Measurements from ENCODE around the gene VIPR1.

The VIPR1 gene

DNA sequence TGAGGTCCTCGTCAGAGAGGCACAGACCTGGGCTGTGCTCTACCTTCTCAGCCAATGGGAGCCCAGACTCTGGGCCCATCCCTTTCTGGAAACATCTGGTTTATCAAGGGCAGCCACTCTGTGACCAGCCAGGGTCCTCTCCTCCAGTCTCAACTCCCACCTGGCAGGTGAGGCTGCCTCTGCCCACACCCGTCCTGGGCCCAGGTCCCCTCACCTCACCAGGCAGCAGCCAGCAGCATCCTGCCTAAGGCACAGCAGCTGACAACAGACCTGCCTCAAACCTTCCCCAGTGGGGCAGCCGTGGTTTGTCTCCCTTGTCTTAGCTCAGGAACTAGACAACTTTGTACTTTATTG, 8.7 kb upstream of the VIPR1 start:
- no peak for DNase-seq (ENCODE audit: low read depth in 2 of 2, low spot score in 1 of 2)

DNA sequence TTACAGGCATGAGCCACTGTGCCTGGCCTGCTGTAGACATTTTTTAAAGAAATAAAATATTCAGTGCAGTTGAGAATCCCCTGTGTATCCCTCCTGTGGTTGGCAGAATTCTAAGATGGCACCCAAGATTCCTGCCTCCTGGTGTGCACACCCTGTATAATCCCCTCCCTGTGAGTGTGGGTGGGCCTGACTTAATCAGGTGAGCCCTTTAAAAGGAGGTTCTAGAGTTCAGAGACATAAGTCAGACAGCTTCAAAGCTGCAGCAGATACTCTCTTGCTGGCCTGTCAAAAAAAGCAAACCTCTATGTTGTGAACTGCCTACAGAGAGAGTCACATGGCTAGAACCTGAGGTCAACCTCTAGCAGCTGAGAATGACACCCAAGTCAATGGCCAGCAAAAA, 7.0 kb upstream of the VIPR1 start:
- DNase-seq (ENCODE audit: low read depth in 2 of 2, low spot score in 1 of 2), result no peak

DNA sequence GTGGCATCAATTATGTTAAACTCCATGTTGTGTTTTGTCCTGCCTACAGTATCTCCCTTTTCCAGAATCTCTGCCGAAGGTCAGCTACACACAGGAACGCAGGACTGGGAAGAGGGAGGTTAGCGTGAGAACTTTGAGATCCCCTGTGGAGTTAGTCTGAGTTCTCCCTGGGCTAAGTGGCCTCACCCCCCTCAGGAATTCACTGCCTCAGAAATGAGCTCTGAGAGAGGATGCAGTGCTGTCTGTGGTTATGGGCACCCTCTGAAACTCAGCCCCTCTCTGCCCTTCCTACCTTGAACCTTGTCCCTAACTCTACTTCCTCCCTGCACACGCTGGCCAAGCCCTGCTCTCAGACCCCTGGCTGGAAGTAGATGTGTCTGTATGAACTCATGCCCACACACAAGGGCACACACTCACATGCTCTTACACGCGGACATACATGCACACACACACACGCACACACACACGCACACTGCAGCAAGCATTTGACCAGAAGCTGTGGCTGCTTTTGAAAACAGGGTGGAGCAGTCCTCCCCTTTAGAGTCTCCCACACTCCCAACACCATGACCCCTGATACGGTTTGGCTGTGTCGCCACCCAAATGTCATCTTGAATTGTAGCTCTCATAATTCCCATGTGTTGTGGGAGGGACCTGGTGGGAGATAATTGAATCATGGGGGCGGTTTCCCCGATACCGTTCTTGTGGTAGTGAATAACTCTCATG, 5.3 kb upstream of the VIPR1 start:
- DNase-seq (ENCODE audit: low read depth in 2 of 2, low spot score in 1 of 2), result no peak

DNA sequence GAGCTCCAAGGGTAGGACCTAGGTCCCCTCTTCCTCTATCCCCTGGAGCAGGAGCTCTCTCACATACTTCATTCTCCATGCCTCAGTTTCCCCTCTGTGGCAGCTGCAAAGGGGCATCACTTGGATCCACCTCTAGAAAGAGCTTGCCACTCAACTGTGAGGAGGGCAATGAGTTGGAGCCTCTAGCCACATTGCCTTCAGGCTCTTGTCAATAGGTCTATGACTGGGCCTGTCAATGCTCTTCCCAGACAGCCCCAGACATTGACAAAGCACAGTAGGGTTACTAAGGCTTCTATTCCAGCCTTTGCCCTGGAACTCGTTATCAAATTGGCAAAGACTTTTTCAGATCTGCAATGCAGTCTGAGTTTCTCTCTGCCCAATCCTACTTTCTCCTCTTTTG, 4.4 kb upstream of the VIPR1 start:
- no peak for DNase-seq (ENCODE audit: low read depth in 2 of 2, low spot score in 1 of 2)

DNA sequence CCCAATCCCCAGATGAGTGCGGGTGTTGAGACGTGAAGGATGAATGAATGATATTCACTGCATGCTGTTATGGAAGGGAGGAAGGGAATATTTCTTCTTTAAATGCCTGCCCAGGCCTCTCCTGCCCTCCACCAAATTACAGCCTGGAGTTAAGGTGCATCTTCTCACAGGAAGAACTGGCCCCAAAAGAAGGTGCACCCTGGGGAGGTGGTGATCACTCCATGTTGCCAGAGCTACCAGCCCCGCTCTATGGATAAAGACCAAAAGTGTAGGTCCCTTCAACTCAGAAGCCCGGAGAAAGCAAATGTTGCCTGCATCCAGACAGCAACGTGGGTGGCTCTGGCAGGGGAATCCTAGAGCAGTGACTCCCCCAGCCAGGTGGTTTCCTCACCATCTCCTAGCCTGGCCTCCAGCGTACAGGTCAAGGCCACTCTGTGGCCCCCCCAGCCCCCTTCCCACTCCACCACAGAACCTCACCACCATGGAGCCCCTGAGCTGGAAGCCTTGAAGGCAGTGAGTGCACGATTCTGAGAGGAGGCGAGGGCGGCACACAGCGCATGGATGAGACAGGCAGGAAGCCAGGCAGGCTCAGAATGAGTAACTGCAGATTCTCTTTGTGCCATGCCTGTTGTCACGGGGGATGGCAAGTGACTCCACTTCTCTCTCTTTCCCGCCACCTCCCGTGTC, 3.5 kb upstream of the VIPR1 start:
- DNase-seq (ENCODE audit: low read depth in 2 of 2, low spot score in 1 of 2), result no peak

DNA sequence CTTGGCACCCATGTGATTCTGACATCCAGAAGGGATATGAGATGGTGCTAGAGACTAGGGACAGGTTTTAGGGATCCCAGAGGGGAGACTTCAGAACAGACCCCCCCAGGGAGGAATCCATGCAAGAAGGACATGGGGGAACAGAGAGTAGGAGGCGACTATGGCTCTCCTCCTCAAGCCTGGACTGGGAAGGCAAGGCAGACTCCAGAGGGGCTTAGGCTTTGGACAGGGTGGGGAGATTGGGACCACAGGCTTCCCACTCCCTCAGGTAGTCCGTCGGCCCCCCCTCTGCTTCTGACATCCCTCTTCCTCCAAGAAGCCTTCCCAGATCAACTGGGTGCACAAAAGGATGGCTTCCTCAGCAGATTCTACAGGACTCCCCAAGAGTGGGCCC, 3.0 kb upstream of the VIPR1 start:
- no peak for DNase-seq (ENCODE audit: low read depth in 2 of 2, low spot score in 1 of 2)

DNA sequence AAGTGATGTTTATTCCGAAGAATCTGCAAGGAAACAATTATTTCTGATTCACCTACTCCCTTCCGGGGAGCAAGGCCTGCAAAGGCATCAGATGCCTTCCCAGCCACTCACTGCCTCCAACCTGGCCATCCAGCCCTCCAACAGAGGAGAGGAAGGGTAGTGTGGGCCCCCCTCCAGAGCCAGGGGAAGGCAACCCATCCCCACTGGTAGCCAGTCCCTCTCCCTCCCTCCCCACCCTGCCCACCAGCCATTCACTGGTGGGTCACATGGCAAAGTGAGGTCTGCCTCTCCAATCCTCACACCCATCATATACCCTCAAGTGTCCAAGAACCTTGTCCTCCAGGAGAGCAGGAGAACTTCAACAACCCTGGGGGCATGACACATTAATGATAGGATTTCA, 2.4 kb upstream of the VIPR1 start:
- DNase-seq (ENCODE audit: low read depth in 2 of 2, low spot score in 1 of 2), result no peak

DNA sequence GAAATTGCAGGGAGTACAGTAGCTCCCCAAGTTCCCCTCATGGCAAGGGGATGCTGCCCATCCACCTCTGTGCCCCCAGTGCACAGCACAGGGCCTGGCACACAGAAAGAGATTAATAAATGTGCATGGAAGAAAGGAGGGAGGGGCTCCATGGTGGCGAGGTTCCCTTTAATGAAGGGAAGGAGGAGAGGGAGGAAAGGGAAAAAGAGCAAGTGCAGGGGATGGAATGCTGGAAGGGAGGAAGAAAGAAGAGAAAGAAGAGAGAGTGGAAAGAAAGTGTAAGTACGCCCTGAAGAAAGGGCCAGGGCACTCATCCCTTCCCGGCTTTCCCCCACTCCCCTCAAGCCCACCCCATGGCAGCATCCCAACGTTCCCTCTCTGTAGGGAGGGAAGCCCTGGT, 1.5 kb upstream of the VIPR1 start:
- no peak for DNase-seq (ENCODE audit: low read depth in 2 of 2, low spot score in 1 of 2)

DNA sequence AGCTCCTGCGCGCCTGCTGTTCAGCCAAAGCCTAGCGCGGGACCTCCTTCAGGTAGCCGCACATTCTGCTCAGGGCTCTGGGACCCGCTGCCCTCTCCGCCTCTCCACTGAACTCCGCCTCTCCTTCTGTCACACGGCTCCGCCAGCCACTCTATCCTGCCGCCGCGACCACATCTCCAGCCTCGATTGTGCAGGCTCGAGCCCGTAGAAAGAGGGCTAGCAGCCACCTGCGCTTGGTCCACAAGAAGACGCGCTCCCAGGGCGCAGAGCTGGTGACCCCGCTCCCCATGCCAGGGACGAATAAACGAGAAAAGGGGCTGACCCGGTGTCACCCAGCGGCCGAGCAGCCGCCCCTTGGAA, 1.1 kb upstream of the VIPR1 start:
- DNase-seq (ENCODE audit: low read depth in 2 of 2, low spot score in 1 of 2), result no peak

DNA sequence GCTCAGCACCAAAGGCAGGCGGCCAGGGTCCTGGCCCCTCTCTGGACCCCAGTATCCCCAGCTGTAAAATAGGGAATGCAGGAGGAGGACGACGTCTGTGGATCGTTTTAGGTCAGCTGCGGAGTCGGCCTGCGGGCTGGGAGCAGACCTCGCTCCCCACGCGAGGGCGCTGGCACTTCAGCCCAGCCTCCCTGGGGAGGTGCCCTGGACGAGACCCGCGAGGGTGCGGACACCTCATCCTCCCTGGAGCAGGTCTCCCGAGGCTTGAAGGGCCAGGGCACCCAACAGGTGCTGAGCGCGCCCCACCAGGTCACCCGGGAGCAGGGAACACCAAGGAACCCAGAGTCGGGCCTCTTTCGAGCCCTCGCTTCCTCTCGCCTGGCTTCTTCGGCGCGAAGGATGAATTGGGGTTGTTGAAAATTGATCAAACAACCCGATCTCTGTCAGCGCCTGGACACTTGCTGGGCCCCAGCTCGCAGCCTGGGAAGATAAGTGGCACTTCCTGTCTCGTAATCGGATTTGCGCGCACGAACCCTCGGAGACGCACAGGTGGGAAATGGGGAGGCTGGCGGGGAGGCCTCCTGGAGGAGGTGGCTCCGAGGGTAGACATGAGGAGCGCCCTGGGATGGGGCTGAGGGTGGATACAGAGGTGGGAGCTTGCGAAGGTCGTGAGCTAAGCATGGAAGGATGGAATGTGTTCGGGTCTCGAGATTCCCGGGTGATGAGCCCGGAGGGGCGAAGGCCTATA, 588 bp upstream of the VIPR1 start:
- DNase-seq (ENCODE audit: low read depth in 2 of 2, low spot score in 1 of 2), result peak in 1 of 2 donors; percentile 19

DNA sequence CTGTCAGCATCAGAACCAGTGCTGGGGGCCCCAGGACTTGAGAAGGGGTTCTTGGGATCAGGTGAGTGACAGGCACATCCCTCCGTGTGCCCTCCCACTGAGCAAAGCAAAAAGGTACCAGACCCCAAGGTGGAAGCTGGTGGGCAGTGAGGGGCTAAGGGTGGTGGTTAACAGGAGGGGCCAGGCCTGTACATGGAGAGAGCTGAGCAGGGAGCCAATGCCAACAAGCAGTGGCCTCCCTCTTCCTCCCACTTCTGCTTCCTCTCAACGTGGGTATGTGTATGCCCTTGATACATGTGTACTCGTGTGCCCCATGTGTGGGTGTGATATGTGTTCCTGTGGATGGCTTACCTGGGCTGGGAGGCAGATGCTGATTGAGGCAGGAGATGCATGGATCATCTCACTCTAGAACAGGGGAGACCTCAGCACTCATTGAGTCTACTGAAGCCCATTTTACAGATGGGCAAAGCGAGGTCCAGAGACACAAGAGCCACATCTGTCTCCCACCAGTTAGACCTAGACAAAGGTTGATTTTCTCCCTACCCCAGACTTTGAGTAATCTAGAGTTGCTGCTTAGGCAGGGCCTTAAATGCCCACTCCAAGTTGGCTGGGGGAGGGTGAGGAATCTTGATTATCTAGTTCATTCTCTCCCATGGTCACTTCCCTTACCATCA, 945 bp downstream of the VIPR1 start:
- DNase-seq (ENCODE audit: low read depth in 2 of 2, low spot score in 1 of 2), result no peak

DNA sequence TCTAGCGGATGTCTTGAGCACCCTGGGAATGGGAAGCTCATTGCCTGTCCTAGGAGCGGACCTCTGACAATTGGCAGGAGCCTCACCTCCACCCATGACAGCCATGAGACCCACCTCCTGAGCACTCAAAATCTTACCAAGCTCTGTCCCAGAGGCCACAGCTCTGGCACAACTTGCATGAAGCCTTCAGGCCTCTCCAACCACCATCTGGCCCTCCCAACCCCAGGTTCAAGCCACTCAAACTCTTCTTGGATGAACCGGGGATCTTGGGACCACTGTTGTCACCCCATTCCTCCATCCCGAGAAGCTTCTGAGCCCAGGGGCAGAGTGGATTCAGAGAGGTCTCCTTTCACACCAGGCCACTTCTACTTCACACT, 1.5 kb downstream of the VIPR1 start:
- DNase-seq (ENCODE audit: low read depth in 2 of 2, low spot score in 1 of 2), result no peak

DNA sequence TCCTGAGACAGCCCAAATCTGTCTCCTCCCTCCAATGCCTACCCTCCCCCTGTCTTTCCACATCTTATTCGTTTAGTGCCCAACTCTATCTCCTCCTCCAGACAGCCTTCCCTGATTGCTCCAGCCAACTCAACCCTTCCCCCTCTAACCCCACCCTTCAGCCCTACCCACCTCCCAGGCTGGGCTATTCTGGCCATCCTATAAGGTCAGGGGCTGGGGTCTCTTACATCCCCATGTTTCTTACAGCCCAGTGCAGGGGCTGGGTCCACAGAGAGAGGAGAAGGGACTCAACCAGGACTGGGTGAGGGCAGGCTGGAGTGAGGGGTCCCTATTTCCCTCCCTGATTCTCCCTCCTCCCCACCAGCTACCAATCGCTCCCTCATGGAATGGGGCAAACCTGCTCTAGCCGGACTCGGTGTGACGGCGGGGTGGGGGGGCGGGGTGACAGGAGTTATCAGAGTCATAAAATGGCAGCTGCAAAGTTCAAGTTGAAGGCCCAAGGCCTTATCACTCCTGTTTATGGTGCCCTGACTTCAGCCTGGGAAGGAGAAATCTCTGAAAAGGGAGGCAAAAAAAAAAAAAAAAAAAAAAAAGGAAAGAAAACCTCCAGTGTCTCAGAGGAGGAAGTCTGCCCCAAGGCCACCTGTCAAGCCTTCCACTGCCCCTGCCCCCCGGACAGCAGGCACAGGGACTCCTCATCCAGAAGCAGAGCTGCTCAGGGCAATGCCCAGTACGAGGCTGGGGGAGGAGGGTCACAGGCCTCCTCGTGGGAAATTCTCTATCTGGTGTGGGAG, 2.1 kb downstream of the VIPR1 start:
- no peak for DNase-seq (ENCODE audit: low read depth in 2 of 2, low spot score in 1 of 2)

DNA sequence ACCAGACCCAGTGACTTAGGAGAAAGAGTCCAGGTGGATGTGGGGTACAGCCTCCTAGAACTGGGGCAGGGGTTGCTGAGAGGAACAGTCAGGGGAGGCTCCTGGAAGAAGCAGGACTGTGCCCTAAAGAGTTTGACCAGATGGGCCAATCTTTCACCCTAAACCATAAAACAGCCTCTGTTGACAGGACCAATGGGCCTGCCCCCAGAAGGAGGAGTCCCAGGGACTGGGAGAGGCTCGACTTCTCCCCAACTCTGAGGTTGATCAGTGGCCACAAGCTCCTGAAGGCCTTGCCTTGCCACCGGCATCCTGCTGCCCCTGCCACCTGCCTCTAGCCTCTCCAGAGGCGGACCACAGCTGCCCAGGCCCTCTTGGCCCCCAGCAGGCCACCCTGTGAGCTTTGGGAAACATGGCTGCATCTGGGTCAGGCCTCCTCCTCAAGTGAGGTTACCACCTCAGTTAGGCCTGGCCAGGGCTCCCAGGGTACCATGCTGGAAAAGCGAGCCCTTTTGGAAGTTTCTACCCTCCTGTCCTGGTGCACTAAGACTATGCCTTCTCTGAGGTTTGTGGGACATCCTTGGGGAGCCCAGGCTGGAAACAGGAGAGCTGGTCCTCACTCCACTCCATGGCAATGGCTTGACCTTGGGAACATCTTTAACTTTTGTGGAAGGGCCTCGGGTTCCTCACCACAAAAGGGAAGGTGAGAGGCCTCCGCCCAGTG, 2.8 kb downstream of the VIPR1 start:
- no peak for DNase-seq (ENCODE audit: low read depth in 2 of 2, low spot score in 1 of 2)

DNA sequence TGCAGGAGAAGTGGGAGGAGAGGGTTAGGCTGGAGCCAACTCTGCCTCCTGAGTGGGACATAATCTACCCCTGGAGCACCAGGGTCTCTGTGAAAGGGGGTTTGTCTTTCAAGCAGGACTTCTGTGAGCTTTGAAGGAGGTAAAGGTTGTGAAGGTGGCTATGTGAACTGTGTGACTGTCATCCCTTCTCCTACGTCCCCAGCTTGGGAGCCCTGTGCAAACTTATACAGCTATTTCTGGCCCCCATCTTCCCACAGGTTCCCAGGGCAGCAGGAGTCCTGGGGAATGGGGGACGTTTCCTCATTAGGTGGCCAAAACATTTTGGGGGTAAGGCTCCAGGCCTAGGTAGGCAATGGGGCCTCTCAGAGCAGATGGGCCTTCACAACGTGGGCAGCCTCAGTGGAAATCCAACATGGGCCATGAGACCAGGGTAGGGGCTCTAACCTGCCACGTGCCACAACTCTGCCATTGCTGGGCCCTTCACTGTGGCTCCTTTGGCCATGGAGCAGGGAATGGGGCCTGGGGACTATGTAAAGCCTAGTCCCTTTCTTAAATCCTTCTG, 3.5 kb downstream of the VIPR1 start:
- DNase-seq (ENCODE audit: low read depth in 2 of 2, low spot score in 1 of 2), result no peak

DNA sequence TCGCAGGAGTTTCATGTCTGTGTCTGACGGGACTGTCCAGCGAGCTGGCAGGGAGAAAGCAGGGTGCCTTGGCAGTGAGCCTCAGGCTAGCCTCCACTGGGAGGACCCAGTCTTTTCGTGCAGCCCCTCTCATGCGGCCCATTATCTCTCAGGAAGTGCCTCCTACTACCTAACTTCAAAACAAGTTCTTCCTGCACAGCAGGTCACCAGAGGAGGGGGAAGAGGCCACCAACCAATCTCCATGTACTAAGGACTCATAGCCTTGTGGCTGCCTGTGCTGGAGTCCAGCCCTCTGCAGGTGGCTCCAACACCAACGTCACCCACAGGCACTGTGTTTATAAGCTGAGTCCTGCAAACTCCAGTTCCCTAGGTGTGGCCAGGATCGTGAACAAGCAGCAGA, 4.8 kb downstream of the VIPR1 start:
- no peak for DNase-seq (ENCODE audit: low read depth in 2 of 2, low spot score in 1 of 2)

DNA sequence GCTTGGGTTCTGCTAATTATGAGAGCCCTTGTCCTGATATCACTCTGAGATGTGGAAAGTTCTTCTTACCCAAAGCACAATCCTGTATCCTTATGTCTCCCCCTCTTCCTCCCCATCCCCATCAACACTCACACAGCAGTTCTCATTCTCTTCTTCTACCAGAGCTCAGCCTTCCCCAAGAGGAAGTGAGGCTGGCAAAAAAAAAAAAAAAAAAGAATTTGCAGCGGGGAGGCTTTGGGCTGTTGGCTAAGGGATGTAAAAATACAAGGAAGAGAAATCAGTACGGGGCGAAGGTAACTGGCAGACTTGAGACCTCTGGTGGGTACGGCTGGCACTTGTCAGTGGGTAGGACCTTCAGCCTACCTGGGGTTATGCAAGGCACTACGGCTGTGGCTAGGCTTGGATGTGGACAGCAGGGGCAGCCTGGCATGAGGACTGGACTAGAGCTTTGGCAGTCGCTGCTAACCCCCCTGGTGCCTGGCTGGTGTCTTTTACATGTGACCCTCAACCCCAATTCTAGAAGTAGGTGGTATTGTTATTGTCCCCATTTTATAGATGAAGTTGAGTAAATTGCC, 5.4 kb downstream of the VIPR1 start:
- DNase-seq (ENCODE audit: low read depth in 2 of 2, low spot score in 1 of 2), result no peak

DNA sequence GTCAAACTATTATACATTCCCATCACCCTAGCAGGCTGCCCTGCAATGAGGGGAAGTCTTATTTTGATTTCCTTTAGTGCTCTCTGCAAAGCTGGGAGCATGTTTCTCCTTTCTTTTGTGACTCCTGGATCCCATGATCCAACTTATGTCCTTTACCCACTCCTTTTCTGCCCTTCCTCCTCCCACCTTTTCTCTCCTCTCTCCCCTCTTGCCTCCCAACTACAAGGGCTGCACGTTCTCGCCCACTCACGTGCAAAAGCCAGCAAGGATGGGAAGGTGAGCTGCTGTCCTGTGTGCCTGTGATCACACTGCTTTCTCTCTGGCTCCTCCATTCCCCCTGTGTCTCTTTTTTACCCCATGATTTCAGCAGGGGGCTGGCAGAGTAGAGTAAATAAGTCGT, 6.1 kb downstream of the VIPR1 start:
- no peak for DNase-seq (ENCODE audit: low read depth in 2 of 2, low spot score in 1 of 2)

DNA sequence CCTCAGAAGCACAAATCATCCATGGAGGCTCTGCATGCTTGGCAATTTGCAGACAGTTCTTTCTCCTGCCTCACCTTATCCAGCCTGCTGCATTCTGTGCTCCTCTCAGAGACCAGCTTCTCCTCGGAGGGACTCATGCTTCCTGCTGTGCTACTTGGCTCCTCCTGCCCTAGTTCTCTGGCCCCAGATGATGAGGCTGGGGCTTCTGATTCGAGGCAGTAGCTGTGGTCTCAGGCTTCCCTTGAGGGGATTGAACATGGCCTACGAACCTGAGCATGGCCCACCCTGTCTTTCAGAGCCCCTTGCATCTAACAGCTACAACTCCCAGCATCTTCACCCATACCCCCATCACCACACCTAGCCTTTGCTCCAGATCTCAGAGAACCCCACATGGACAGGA, 6.7 kb downstream of the VIPR1 start:
- DNase-seq (ENCODE audit: low read depth in 2 of 2, low spot score in 1 of 2), result no peak

DNA sequence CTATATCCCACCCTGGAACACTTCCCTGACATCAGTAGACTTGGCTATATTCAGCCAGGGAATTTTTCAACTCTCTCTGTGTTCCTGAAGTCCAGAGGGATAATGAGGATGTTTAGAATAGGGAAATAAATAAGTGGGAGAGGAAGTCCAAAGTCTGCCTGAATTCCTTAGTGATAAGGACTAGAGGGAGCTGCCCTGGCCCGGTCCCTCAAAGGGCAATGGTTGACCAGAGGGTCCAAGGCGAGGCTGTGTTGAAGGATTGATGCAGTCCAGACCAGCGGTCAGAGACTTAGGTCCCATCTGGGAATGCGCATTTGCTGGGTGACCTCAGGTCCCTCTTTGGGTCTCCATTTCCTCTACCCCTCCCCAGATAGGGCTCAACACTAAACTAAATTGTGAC, 7.9 kb downstream of the VIPR1 start:
- DNase-seq (ENCODE audit: low read depth in 2 of 2, low spot score in 1 of 2), result no peak

Measured in stimulated activated CD8-positive, alpha-beta memory T cell treated with anti-CD3 and anti-CD28 coated beads, Interleukin-4, amount 100 ng/mL, for 4 hours (primary cell).